T47D (cell line): ENCODE data around the gene TLR2.

Experiments
- DNase-seq, 2 experiments: peaks; one replicate each; pipeline versions ENCODE4 v3.0.0 to v3.0.0-alpha.2; 2011 to 2012; ENCODE audit warnings: low read depth in 1 of 2, low spot score in 1 of 2
- JUND ChIP-seq: IDR thresholded peaks from 2 replicates; pipeline ENCODE4 v1.6.1; 2012; ENCODE audit warnings: low read depth
- in situ Hi-C: cut with HindIII; loops from 2 replicates; pipeline ENCODE4 v1.10.0; 2016; ENCODE audit warnings: low sequenced_read_pairs, low pct_unique_long_range_greater_than_20kb

The TLR2 gene

DNA sequence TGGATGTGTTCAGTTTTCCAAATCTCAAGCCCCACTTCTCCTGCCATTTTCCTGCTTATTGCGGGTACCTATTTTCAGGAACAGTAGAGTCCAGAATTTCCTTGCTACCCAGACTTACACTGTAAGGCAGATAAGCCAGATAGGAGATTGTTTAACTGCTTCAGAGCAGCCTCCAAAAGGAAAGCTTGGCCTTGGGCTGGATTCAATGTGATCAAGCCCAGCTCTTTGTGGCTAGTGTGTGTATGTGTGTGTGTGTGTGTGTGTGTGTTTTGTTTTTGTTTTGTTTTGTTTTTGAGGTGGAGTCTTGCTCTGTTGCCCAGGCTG is 41.7 kb downstream of the TLR2 start:
- in situ Hi-C loops: no loop called here
- TF ChIP-seq JUND: no peak
- no peak for DNase-seq

DNA sequence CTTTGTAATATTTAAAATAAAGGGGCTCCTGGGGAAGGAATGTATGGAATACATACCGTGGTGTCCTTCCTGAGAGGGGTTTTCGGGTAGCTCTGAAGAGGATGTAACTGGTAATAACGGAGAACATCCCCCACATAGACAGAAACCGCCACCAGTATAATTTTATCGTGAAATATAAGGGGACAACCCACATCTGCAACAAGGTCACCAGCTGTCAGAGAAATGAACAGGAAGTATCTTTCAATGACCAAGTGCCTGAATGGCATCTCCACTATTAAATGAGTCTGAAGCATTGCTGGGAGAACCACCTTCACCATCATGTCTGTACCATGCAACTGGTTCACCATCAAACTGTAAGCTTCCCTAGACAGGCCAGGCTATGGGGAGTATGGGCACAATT is 44.1 kb downstream of the TLR2 start:
- no peak for TF ChIP-seq JUND
- no peak for DNase-seq
- in situ Hi-C loops: no loop called here

DNA sequence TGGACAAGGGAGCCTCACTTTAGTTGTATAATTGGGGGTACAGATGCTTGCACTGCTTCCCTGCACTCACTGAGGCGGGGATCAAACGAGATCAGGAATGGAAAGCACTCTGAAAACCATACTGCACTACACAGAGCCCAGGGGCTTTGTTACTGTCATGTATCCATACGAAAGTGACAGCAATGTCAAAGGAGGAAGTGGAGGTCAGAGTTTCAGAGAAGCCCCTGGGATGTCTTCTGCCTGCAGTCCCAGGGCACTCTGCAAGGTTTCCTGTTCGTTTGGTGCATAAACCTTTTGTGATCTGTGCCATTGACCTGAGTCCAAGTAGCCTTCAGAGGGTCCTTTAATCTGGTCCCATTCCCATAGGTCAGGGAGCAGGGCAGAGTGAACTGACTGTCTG is 44.6 kb downstream of the TLR2 start:
- no peak for TF ChIP-seq JUND
- no peak for DNase-seq
- in situ Hi-C loops: no loop called here

DNA sequence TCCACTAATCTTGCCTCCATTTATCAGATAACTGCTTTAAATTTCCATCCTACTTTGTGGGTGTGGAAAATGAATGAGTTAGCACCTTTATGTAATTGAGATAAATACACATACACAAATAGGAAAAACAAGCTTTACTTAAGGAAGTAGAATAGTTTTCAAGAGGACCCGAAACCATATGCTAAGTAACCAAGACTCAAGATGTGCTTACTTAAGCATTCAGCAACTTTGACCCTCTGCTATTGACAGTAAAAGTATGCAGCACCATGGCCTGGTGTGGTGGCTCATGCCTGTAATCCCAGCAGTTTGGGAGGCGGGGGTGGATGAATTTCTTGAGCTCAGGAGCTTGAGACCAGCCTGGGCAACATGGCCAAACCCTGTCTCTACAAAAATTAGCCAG is 45.8 kb downstream of the TLR2 start:
- in situ Hi-C loops: no loop called here
- no peak for DNase-seq
- no peak for TF ChIP-seq JUND

DNA sequence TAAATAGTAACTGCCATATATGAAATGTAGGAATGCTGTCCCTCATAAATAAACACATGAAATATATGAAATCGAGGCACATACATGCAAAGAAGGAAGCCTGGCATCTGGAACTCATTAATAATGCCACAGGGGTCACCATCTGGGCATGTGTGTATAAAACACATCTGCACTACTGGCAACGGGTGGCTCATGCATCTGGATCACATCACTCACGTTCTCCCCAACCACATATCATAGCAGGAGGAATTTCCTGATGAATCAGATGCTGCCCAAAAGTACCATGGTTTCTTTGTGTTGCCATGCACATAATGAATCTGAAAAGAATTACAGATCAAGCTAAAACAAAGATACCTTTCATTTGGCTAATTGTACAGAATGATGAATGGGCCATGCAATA is 47.2 kb downstream of the TLR2 start:
- in situ Hi-C loops: no loop called here
- DNase-seq: no peak
- no peak for TF ChIP-seq JUND

DNA sequence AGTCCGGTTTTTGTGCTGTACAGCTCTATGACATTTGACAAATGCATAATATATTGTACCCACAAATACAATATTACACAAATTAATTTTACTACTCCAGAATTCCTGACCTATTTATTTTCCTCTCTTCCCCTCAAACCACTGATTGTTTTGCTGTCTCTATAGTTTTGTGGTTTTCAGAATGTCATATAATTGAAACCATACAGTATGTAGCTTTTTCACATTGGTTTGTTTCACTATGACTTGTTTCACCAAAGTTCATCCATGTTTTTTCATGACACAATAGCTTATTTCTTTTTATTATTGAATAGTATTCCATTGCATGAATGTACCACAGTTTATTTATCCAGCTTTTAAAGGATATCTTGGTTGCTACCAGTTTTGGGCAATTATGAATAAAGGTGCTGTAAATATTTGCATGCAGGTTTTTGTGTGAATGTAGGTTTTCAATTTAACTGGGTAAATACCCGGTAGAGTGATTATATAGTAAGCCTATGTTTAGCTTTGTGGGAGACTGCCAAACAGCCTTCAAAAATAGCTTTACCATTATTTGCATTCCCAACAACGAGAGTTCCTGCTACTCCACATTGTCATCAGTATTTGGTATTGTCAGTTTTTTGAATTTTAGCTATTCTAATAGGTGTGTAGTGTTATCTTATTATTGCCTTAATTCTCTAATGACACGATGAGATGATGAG is 49.8 kb downstream of the TLR2 start:
- TF ChIP-seq JUND: no peak
- in situ Hi-C loops: no loop called here
- no peak for DNase-seq

DNA sequence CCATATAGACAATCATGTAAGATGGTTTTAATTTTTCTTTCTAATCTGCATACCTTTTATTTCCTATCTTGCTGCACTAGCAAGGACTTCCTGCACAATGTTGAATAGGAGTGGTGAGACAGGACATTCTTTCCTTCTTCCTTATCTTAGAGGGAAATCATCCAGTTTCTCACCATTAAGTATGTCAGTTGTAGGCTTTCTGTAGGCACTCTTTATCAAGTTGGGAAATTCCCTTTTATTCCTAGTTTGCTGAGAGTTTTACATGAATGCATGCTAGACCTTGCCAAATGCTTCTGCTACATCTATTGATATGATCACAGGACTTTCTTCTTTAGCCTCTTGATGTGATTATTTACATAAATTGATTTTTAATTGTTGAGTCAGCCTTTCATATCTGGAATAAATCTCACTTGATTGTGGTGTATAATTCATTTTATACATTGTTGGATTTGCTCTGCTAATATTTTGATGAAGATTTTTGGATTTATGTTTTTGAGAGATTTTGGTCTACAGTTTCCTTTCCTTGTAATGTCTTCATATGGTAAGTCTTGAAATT is 51.9 kb downstream of the TLR2 start:
- in situ Hi-C loops: no loop called here
- TF ChIP-seq JUND: no peak
- DNase-seq: no peak

DNA sequence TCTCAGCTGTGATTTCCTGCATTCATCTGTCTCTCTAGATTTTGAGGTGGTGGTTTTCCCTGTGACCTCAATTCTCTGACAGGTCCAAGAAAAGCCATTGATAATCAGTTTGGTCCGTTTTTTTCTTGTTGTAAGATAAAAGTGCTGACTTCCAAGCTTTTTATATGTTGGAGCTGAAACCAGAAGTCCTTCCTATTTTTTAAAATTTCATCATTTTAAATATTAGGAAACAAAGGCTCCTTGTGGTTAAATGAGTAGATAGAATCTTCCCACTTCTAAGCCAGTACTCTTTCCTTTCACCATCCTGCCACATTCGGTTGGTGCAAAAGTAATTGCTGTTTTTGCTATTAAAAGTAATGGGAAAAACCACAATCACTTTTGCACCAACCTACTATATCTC is 57.5 kb downstream of the TLR2 start:
- no peak for DNase-seq
- TF ChIP-seq JUND: no peak
- in situ Hi-C loops: no loop called here

DNA sequence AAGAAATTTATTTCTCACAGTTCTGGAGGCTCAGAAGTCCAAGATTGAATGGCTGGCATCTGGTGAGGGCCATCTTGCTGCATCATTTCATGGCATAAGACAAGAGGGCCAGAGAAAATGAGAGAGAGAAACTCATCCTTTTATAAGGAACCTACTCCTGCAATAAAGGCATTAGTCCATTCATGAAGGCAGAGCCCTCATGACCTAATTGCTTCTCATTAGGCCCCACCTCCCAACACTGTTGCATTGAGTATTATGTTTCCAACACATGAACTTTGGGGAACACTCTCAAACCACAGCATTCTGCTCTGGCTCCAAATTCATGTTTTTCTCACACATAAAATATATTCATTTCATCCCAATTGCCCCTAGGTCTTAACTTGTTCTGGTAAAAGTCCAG is 61.6 kb downstream of the TLR2 start:
- no peak for DNase-seq
- in situ Hi-C loops: no loop called here
- TF ChIP-seq JUND: no peak

DNA sequence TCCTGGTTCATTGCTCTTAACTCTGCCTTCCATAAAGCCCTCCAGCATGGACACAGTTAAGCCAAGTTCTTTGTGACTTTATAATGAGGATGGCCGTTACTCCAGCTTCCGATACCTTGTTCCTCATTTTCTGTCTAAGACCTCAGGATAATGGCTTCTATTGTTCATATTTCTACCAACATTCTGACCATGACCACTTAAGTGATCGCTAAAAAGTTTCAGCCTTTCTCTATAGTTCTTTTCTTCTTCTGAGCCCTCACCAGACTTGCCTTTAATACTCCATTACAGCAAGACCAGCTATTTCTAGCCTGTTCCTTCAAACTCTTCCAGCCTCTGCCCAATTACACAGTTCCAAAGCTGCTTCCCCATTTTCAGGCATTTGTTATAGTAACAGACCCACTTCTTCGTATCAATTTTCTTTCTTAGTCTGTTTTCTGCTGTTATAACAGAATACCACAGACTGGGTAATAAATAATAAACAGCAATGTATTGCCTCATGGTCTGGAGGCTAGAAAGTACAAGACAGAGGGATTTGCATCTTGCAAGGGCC is 63.4 kb downstream of the TLR2 start:
- in situ Hi-C loops: no loop called here
- no peak for TF ChIP-seq JUND
- no peak for DNase-seq

DNA sequence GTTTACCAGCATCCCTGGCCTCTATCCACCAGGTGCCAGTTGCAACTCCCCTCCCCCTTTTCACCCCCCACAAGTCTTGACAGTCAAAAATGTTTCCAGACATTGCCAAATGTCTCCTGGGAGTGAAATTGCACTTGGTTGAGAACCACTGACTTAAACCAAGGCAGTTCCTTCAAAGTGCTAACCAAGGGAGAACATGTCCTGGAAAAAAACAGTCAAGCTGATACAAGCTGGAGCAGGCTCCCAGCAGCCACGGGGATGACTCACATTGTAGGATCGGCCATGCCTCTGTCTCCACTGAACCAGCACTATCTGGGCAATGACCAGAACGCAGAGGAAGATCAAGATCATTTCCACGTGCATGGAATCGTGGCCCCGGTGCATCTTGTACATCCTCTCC is 64.3 kb downstream of the TLR2 start:
- in situ Hi-C loops: no loop called here

DNA sequence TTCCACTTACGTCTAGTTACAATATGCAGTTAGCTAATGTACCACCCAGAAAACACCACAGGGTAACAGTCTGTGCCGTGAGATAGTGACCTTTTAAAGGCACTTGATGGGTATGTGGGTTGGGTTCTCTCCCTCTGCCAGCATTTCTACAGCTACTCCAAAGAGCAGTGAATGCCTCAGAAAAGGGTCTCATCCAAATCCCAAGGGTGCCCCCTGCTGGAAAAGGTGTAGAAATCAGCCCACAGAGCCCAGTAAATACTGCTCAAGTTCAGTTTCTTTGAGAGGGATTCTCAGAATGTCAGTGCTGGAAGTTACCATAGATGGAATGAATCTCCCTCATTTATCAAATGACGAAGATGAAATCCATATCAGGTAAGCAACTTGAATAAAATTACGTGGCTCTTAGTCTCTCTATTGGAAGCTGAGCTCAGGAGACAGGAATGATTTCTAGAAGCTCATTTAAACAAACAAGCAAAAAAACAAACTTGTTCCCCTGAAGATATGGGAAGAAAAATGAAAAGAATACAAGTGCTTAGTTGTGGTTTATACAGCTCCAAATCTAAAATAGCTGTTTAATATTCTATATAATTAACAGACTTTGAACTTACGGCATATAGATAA is 66.2 kb downstream of the TLR2 start:
- in situ Hi-C loops: no loop called here
- no peak for TF ChIP-seq JUND
- DNase-seq: peak; percentile 26 to 72

More for the DNA sequence above, 64.3 kb downstream of the TLR2 start:
- TF ChIP-seq JUND: no peak
- no peak for DNase-seq

DNA sequence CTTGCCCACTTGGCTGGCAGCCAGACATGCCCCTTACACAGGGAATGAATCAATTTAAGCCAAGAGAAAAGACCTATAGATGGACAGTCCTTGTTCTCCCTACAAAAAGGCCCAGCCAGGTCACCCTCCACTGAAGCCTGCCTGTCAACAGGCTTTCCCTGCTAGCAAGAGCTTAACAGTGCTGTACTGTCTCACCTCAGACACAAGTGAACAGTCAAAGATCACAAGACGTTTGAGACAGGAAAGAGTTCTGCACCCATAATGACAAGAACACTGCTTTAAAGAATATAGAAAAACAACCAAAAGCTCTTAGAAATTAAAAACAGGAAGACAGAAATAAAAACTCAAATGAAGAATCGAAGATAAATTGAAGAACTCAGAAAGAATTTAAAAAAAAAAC is 71.1 kb downstream of the TLR2 start:
- in situ Hi-C loops: no loop called here
- no peak for TF ChIP-seq JUND
- DNase-seq: no peak
